Globus pallidus (tissue), 1 donor: ENCODE data around the gene LEUTX.
"Not testable (repeated sequence)": the region's sequence is repeated elsewhere in the genome, so short reads cannot be mapped to it uniquely, and the experiment has no call there.

ENCODE experiments used
- DNase-seq: peaks from one replicate; pipeline ENCODE4 v3.0.0-alpha.2; 2015; ENCODE audit warnings: low spot score

The LEUTX gene

DNA sequence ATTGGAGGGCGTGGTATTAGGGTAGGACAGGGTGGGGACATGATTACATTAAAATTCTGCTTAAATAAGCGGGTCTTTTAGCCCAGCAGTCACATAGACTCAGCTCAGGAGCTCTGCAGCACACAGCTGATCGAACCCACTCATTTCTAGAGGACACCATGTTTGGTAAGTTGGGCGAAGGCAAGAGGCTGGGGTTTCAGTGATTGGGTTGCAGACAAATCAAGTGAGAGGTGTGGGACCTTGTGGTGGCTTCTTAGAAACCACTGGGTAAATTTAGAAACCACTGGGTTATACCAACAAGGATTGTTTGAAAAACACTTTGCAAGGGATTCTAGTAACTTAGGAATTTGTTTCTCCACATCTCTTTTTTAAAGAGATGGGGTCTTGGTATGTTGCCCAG, at the start of gene LEUTX:
TSS of gene LEUTX (plus strand) at position 92 of the 400 bp plus-strand sequence. CDS start at position 159, 67 bp downstream.
- no peak for DNase-seq

GRCh38 chr19:39729594-39729993, 49.1 kb upstream of the LEUTX start:
- no peak for DNase-seq

GRCh38 chr19:39731685-39732084, 47.0 kb upstream of the LEUTX start:
- DNase-seq: no peak

- no peak for DNase-seq
Observed at GRCh38 chr19:39733841-39734240, 44.8 kb upstream of the LEUTX start.

DNA sequence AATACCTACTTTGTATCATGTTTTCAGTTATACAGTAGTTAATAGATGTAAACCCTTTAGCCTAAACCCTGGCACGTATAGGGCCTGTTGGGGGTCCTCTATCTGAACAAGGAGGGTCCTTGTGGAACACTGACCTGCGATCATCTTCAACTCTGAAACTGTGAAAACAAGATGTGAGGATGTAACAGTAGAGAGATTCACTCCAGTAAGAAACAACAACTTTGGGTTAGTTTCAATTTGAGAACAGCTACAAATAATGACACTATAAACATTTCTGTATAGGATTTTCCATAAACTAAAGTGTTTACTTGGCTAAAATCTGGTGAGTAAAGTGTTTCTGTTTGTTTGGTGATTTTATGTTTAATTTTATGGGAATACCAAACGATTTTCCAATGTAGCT, 43.0 kb upstream of the LEUTX start:
- no peak for DNase-seq

GRCh38 chr19:39736088-39736487, 42.6 kb upstream of the LEUTX start:
- DNase-seq: no peak

- DNase-seq: no peak
Observed at GRCh38 chr19:39737351-39737750, 41.3 kb upstream of the LEUTX start.

DNA sequence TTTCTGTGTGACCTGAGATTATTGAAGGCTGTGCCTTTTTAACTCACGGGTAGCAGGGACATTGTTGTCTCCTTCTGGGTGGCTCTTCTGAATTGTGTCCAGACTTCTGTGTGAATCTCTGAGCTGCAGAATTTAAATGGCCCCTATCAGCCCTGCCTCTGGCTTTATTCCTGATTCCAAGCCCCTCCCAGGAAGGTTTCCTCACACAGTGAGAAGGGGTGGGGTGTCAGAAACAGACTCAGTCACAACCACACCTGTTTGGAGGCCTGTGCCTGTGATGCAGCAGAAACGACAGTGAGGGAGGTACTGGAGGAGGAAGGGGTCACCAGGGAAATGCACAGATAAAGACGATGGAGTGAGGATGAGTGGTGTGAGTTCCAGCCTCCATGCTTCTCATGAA, 40.8 kb upstream of the LEUTX start, which contains the start of gene CLC:
TSS of gene CLC (minus strand) at position 139 of the 400 bp plus-strand sequence. CDS start at position 62, 77 bp downstream.
- no peak for DNase-seq

DNA sequence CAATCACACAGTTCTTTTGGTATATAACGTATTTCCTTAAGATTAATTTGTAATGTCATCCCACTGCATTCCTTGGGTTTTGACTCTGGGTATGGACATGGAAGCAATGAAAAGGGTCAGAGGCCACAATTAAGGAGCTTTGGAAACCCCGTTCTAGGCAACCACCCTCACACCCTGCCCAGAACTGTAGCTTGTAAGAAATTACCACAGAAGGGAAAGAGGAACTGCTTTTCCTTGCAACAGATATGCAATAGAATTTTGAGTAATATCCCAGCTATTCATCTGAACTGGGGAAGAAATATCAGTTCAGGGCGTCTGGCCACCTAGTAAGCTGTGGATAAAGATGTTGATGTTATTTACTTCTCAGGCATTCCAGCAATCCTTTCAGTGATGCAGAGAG, 39.8 kb upstream of the LEUTX start:
- no peak for DNase-seq

- DNase-seq: no peak
Observed at GRCh38 chr19:39740395-39740794, 38.3 kb upstream of the LEUTX start.

DNA sequence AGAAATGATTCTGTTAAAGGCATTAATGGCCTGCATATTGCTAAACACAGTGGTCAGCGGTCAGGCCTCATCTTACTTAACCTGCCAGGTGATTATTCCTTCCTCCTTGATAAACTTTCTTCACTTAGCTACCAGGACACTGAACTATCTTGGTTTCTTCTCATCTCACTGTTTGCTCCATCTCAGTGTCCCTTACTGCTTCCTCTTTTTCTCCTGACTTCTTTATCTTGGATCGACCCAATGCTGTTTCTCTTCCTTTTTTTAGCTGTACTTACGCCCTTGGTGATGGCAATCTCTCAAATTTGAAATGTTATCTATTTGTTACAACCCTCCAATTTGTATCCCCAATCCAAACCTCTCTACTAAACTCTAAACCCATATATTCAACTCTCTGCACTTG, 33.0 kb upstream of the LEUTX start:
- DNase-seq: peak; percentile 11

DNA sequence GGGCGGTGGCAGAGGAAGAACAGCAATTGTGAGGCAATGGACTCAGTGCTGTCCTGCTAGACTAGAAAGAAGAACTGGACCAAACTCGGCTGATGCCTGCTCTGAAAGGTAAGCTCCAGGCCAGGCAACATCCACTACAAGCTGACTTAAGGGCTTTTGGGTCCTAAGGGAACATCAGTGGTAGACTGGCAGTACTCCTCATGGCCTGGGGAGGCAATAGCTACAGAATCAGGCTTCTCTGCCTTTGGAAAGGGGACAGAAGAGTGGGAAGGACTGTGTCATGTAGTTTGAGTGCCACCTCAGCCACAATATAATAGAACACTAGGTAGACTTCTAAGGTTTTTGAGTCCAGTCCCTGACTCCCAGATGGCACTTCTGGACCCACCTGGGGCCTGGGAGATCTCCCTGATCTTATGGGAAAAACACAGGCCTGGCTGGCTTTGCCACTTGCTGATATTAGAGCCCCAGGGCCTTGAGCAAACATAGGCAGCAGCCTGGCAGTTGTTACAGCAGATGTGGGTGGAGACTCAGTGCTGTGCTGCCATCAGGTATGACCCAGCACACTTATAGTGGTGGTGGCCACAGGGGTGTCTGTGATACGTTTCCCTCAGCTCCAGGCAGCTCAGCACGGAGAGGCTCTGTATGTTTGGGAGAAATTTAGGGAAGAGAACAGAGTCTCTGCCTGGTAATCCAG, 31.7 kb upstream of the LEUTX start:
- DNase-seq: no peak

GRCh38 chr19:39749981-39750380, 28.7 kb upstream of the LEUTX start:
- DNase-seq: no peak

DNA sequence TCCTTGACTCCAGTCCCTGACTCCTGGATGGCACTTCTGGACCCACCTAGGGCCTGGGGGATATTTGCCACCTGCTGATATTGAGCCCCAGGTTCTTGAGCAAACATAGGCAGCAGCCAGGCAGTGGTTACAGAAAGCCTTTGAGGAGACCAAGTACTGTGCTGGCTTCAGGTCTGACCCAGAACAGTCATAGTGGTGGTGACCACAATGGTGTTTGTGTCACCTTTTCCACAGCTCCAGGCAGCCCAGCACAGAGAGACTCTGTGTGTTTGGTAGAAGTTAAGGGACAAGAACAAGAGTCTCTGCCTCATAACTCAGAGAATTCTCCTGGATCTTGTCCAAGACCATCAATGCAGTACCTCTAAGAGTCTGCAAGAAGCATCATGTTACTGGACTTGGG, 26.3 kb upstream of the LEUTX start:
- DNase-seq: no peak

DNA sequence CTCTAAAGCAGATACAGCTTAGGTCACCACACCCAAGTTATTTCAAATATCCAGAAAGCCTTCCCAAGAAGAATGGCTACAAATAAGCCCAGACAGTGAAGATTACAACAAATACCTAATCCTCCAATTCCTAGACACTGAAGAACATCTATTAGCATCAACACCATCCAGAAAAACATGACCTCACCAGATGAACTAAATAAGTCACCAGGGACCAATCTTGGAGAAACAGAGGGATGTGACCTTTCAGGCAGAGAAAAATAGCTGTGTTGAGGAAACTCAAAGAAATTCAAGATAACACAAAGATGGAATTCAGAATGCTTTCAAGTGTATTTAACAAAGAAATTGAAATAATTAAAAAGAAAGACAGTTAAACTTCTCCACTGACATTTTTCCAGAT, 25.9 kb upstream of the LEUTX start:
- no peak for DNase-seq

- DNase-seq: no peak
Observed at GRCh38 chr19:39754544-39754943, 24.1 kb upstream of the LEUTX start.

DNA sequence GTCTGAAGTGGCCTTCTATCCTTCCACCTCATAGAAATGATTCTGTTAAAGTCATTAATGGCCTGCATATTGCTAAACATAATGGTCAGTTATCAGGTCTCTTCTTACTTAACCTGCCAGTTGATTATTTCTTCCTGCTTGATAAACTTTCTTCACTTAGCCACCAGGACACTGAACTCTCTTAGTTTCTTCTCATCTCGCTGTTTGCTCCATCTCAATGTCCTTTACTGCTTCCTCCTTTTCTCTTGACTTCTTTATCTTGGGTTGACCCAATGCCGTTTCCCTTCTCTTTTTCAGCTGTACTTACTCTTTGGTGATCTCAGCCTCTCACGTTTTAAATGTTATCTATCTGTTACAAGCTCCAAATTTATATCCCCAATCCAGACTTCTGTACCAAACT, 23.7 kb upstream of the LEUTX start:
- DNase-seq: no peak

DNA sequence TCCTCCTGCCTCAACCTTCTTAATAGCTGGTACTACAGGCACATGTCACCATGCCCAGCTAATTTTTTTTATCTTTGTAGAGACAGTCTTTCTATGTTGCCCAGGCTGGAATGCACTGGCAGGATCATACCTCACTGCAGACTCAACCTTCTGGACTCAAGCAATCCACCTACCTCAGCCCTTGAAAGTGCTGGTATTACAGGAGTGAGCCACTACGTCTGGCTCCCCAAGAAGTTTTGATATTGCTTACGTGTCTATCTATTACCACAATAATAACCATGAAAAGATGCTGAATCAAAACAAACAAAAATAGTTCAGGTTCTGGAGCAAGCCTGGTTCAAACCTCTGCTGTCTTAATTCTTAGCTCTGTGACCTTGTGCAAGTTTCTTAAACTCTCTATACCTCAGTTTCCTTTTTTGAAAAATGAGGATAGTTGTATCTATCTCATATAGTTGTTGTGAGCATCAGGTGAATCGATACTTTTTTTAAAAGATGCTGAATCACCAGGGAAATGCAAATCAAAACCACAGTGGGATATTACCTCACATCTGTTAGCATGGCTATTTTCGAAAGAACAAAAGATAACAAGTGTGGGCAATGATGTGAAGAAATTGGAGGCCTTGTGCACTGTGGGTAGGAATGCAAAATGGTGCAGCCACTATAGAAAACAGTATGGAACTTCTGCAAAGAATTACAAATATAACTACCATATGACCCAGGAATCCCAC, 19.0 kb upstream of the LEUTX start:
- DNase-seq: no peak

DNA sequence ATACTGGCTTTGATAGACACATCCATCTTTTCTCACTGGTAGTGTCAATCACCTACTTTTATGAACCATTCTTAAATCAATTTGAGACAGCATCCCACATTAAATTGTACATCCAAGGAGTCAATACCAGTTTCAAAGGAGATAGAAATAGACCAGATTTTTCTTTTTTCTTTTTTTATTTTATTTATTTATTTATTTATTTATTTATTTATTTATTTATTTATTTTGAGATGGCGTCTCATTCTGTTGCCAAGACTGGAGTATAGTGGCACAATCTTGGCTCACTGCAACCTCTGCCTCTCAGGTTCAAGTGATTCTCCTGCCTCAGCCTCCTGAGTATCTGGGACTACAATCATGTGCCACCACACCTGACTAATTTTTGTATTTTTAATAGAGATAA, 16.8 kb upstream of the LEUTX start:
- DNase-seq: not testable (repeated sequence)

GRCh38 chr19:39765091-39766076, 13.3 kb upstream of the LEUTX start:
- peak; percentile 18 for DNase-seq

DNA sequence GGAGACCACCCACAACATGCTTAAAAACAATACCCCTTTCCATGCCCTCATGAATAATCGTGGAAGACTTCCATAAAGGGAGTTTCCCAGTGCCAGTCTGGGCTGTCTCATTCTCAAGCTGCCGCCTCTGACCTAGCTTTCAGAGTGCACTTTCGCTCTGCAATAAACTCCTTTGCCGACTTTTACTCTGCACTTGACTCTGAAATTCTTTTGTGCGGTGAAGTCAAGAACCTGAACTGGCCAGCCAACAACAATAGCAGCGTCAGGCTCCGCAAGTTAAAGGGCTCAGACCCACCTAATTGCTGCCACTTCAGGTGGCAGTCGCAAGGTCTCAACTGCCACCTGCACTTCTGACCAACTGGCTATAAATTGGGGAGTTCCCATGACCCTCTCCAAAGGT, 10.3 kb upstream of the LEUTX start:
- DNase-seq: no peak

DNA sequence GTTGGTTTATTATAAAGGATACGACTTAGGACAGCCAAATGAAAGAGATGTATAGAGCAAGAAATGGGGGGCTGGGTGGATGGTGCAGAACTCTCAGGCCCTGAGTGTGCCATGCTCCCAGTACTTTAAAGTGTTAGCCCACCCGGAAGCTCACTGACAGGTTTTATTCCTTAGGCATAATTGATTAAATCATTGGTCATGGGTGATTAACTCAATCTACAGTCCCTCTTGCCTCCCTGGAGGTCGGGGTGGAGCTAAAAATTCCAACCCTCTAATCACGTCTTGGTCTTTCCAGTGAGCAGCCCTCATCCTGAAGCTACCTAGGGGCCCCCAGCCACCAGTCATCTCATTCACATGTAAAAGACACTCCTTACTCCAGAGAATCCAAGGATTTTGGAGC, 9.9 kb upstream of the LEUTX start:
- DNase-seq: no peak
